Natural killer cell (primary cell): Measurements from ENCODE around the gene LIN28B. TPM values are rescaled to one million over a fixed set of nuclear protein-coding genes. Genes with fewer than 3 reads are reported as not detected.

Source experiments
- ATAC-seq, 3 donors: fragments of 150-1000 bp in 2 of 3; fragments of 200-7000 bp in 1 of 3; cut with Tn5 transposase; 1 replicate in 1 of 3; 2 replicates in 2 of 3; pipeline ENCODE4 v1.10.0; 2021; ENCODE audit warnings: mild to moderate bottlenecking in 2 of 3, moderate library complexity in 2 of 3
- DNase-seq, 2 donors: peaks; one replicate each; pipeline versions ENCODE4 v3.0.0 to v3.0.0-alpha.2; 2013 to 2021; ENCODE audit warnings: mixed read lengths in 1 of 2
- H3K27ac ChIP-seq: one replicate; pipeline ENCODE4 v1.5.1; 2013; ENCODE audit warnings: mild to moderate bottlenecking, low read length
- H3K27me3 ChIP-seq: one replicate; pipeline ENCODE4 v1.6.1; 2013; ENCODE audit warnings: low read length; ENCODE audit not compliant: control insufficient read depth, insufficient read depth
- H3K36me3 ChIP-seq: one replicate; pipeline ENCODE4 v1.6.1; 2013; ENCODE audit warnings: low read length; ENCODE audit not compliant: control insufficient read depth, insufficient read depth
- H3K4me1 ChIP-seq: one replicate; pipeline ENCODE4 v1.6.1; 2013; ENCODE audit warnings: low read length; ENCODE audit not compliant: control insufficient read depth, insufficient read depth
- H3K4me3 ChIP-seq: one replicate; pipeline ENCODE4 v1.5.1; 2013; ENCODE audit warnings: low read length
- H3K9me3 ChIP-seq: one replicate; pipeline ENCODE4 v1.6.1; 2013; ENCODE audit warnings: low read length; ENCODE audit not compliant: control insufficient read depth, insufficient read depth
- H3K27ac Mint-ChIP-seq, 2 donors: one replicate each; pipeline ENCODE4 v1.8.0; 2022; ENCODE audit warnings: mild to moderate bottlenecking in 2 of 2, mixed read lengths in 2 of 2, moderate library complexity in 1 of 2
- H3K27me3 Mint-ChIP-seq, 2 donors: one replicate each; pipeline ENCODE4 v1.8.0; 2022; ENCODE audit warnings: low read depth in 2 of 2, mixed read lengths in 2 of 2
- H3K36me3 Mint-ChIP-seq: one replicate; pipeline ENCODE4 v1.8.0; 2022; ENCODE audit warnings: mixed read lengths
- H3K4me1 Mint-ChIP-seq, 2 donors: one replicate each; pipeline ENCODE4 v1.8.0; 2022; ENCODE audit warnings: mixed read lengths in 2 of 2
- H3K4me3 Mint-ChIP-seq: one replicate; pipeline ENCODE4 v1.8.0; 2022; ENCODE audit warnings: mild to moderate bottlenecking, moderate library complexity, mixed read lengths
- H3K9me3 Mint-ChIP-seq, 2 donors: one replicate each; pipeline ENCODE4 v1.8.0; 2022; ENCODE audit warnings: mixed read lengths in 2 of 2
- CTCF ChIP-seq: fragments of 200-600 bp; IDR thresholded peaks from one replicate; pipeline ENCODE4 v1.8.0; 2022; ENCODE audit warnings: antibody characterized with exemption
- WGBS: methylation state at CpG from one replicate; pipeline ENCODE4 v1.1.7; 2013; ENCODE audit warnings: missing lambda C conversion rate; ENCODE audit not compliant: insufficient coverage; 5-methylcytosine and 5-hydroxymethylcytosine counted together
- intact Hi-C: fragments of 100-400 bp; cut with micrococcal nuclease; formaldehyde crosslinking; loops from one replicate; pipeline ENCODE4 v1.14.2; 2022
- total RNA-seq, 4 donors: library from RNA; stranded (reverse); fragments of 120-200 nt in 1 of 4; gene quantifications; one replicate each; pipeline versions ENCODE4 v1.2.3 to v1.2.4, GENCODE V29; 2013 to 2022

LIN28B gene
- total RNA-seq, 3 donors from 2014 or later (not counting 1 experiment from before 2014, with no cell fraction given), result not detected

DNA sequence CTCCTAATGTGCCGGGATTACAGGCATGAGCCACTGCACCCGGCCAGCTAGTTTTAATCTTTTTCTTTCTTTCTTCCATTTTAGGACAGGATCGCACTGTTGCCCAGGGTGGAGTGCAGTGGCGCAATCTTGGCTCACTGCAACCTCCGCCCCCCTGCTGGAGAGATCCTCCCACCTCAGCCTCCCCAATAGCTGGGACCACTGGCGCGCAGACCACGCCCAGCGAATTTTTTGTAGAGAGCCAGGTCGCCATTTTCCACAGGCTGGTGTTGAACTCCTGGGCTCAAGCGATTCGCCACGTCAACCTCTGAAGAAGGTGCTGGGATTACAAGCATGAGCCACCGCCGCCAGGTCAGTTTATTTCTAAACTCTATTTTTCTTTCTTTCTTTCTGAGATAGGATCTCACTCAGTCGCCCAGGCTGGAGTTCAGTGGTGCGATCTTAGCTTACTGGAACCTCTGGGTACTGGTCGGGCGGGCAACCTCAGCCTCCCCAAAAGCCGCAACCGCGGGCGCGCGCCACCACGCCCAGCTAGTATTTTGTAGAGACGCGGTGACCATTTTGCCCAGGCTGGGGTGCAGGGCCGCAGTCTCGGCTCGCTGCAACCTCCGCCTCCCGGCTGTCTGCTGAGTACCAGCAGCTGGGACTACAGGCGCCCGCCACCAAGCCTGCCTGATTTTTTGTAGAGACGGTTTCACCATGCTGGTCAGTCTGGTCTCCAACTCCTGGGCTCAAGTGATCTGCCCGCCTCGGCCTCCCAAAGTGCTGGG, 20.0 kb upstream of the LIN28B start:
- Histone ChIP-seq H3K4me3 (no peak overlapping the region), H3K36me3 (no peaks in the 10 kb centered on the region), H3K9me3 (no peaks in the 10 kb centered on the region), H3K4me1 (peaks cover 5% of the 10 kb centered on the region), H3K27me3 (peaks cover 13% of the 10 kb centered on the region), H3K27ac (no peak overlapping the region)
- H3K4me3 Mint-ChIP-seq, result no peak overlapping the region
- intact Hi-C loops, result no loop called here
- DNase-seq (no peak), ATAC-seq (no peak)
- 91% methylated on average over 38 of the region's 38 CpGs for WGBS
- no peaks in the 10 kb centered on the region for H3K9me3 Mint-ChIP-seq
- no peaks in the 10 kb centered on the region for H3K36me3 Mint-ChIP-seq
- peaks cover 7 to 11% of the 10 kb centered on the region in 2 donors for H3K4me1 Mint-ChIP-seq
- peaks cover 6 to 21% of the 10 kb centered on the region in 2 donors for H3K27me3 Mint-ChIP-seq
- H3K27ac Mint-ChIP-seq, result no peak overlapping the region
- no peak for TF ChIP-seq CTCF

GRCh38 chr6:104940238-104940892, 16.5 kb upstream of the LIN28B start:
- H3K4me3 Mint-ChIP-seq, result peak overlapping the region; percentile 31
- intact Hi-C loops, result no loop called here
- TF ChIP-seq CTCF, result no peak
- H3K9me3 ChIP-seq, result no peaks in the 10 kb centered on the region
- no peaks in the 10 kb centered on the region for H3K36me3 ChIP-seq
- H3K9me3 Mint-ChIP-seq, result no peaks in the 10 kb centered on the region
- H3K27ac Mint-ChIP-seq, result no peak overlapping the region
- WGBS, result 25% methylated on average over 88 of the region's 88 CpGs
- peaks cover 9 to 21% of the 10 kb centered on the region in 2 donors for H3K27me3 Mint-ChIP-seq
- DNase-seq, result no peak
- peaks cover 7 to 11% of the 10 kb centered on the region in 2 donors for H3K4me1 Mint-ChIP-seq
- peaks cover 26% of the 10 kb centered on the region for H3K27me3 ChIP-seq
- no peaks in the 10 kb centered on the region for H3K36me3 Mint-ChIP-seq
- H3K27ac ChIP-seq, result no peak overlapping the region
- no peak for ATAC-seq
- peaks cover 5% of the 10 kb centered on the region for H3K4me1 ChIP-seq
- no peak overlapping the region for H3K4me3 ChIP-seq

- intact Hi-C loops, result no loop called here
- Mint-ChIP-seq H3K27me3 (peaks cover 9 to 22% of the 10 kb centered on the region in 2 donors), H3K4me1 (peaks cover 7 to 11% of the 10 kb centered on the region in 2 donors), H3K9me3 (no peaks in the 10 kb centered on the region), H3K36me3 (no peaks in the 10 kb centered on the region), H3K4me3 (peak overlapping the region; percentile 84), H3K27ac (no peak overlapping the region)
- TF ChIP-seq CTCF, result peak; percentile 30
- peaks cover 5% of the 10 kb centered on the region for H3K4me1 ChIP-seq
- H3K27me3 ChIP-seq, result peaks cover 28% of the 10 kb centered on the region
- DNase-seq (peak in 1 of 2 donors; percentile 57), ATAC-seq (peak; percentile 67 to 82 (median 77))
- no peak overlapping the region for H3K27ac ChIP-seq
- H3K36me3 ChIP-seq, result no peaks in the 10 kb centered on the region
- no peak overlapping the region for H3K4me3 ChIP-seq
- WGBS, result 5% methylated on average over 104 of the region's 104 CpGs
- H3K9me3 ChIP-seq, result no peaks in the 10 kb centered on the region
These were observed 15.8 kb upstream of the LIN28B start for GRCh38 chr6:104940893-104941728.
